ENCODE data around the gene SIK1. TPM values are rescaled to one million over a fixed set of nuclear protein-coding genes. Genes with fewer than 3 reads are reported as not detected.
"Not testable (repeated sequence)": the region's sequence is repeated elsewhere in the genome, so short reads cannot be mapped to it uniquely, and the experiment has no call there.

SIK1 gene
- total RNA-seq, 1 donor from 2014 or later: 12.5 TPM

GRCh38 chr21:43450287-43450686 is 23.4 kb upstream of the SIK1 start:
- DNase-seq; intact Hi-C loops (cut with micrococcal nuclease); H3K4me3 Mint-ChIP-seq; H3K4me1 Mint-ChIP-seq; H3K9me3 Mint-ChIP-seq; H3K36me3 Mint-ChIP-seq (ENCODE audit: low read depth); H3K27me3 Mint-ChIP-seq; H3K27ac Mint-ChIP-seq: not testable (repeated sequence)

- H3K9me3 Mint-ChIP-seq; H3K27me3 Mint-ChIP-seq; DNase-seq; H3K27ac Mint-ChIP-seq; H3K4me3 Mint-ChIP-seq; intact Hi-C loops (cut with micrococcal nuclease); H3K4me1 Mint-ChIP-seq; H3K36me3 Mint-ChIP-seq (ENCODE audit: low read depth): not testable (repeated sequence)
These were observed 20.5 kb upstream of the SIK1 start for GRCh38 chr21:43447353-43447977.

DNA sequence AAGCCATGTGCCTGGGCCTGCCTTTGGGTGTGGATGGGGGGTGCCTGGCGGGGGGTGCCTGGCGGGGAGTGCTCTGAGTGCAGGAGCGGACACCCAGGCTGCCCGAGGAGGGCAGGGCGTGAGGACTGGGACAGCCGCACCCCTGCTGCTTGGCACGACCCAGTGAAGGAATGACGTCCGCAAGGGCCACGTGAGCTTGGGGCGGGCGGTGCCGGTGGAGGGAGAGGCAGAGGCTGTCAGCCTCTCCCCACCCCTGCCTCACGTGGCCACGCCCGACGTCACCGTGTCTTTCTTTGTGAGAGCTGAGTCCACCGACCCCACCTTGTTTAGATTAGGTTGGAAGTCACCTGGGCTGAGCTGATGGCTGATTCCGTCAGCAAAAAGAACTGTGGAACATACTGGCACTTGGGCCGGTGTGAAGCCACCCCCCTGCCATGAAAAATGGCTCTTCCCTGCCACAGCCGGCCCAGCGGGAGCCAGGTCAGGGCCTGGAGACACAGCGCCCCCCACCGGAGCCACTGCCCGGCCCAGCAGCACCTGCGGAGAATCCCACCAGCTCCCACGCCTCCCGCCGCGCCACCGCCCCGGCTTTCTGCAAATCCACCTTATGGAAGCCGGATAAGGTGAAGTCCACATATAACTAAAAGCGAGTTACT is 19.5 kb upstream of the SIK1 start:
- H3K4me1 Mint-ChIP-seq; DNase-seq; H3K27ac Mint-ChIP-seq; H3K36me3 Mint-ChIP-seq (ENCODE audit: low read depth); H3K4me3 Mint-ChIP-seq; H3K9me3 Mint-ChIP-seq; intact Hi-C loops (cut with micrococcal nuclease); H3K27me3 Mint-ChIP-seq: not testable (repeated sequence)

GRCh38 chr21:43444524-43444923 is 17.6 kb upstream of the SIK1 start:
- H3K27me3 Mint-ChIP-seq; H3K9me3 Mint-ChIP-seq; H3K4me1 Mint-ChIP-seq; H3K36me3 Mint-ChIP-seq (ENCODE audit: low read depth); H3K27ac Mint-ChIP-seq; H3K4me3 Mint-ChIP-seq; DNase-seq; intact Hi-C loops (cut with micrococcal nuclease): not testable (repeated sequence)

- DNase-seq; H3K9me3 Mint-ChIP-seq; H3K27ac Mint-ChIP-seq; H3K4me3 Mint-ChIP-seq; H3K36me3 Mint-ChIP-seq (ENCODE audit: low read depth); intact Hi-C loops (cut with micrococcal nuclease); H3K27me3 Mint-ChIP-seq; H3K4me1 Mint-ChIP-seq: not testable (repeated sequence)
These were observed 15.6 kb upstream of the SIK1 start for GRCh38 chr21:43442571-43442970.

DNA sequence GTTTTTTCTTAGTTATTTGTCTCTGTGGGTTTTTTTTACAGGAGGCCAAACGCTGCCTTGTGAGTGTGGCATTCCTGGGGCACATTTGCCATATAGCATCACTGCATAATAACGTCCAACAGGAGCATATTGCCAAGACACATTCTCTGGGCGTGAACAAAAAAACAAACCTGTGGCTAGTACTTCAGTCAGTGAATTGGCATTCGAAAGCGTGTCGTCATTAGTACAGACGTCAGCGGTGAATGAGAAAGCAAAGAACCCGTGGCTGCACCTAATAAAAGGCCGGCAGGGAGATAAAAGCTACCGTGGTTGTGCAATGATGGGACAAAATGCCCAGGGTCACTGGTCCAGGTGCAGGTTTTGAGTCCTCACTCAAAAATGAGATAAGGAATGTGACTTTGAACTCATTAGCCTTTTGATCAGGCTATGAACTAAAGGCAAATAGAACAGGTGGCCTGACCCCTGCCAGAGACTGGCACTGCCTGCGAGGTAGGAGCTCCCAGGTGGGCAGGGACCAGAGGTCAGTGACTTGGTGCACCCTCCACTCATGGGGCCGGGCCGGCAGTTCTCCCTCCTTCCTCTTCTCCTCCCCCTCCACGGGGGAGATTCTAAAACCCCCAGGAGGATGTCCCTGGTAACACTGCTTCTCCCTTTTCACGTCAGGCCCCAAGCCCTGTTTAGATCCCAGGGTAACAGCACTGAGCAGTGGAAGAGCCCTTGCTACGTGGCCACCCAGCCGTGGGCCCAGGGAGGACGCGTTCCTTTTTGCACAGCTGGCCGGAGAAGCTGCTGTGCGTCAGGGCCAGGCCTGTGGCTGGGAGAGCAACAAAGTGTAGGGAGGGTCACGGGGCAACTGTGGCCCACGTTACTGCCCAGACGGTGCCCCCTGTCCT is 14.2 kb upstream of the SIK1 start:
- H3K4me1 Mint-ChIP-seq; H3K27ac Mint-ChIP-seq; intact Hi-C loops (cut with micrococcal nuclease); DNase-seq; H3K36me3 Mint-ChIP-seq (ENCODE audit: low read depth); H3K4me3 Mint-ChIP-seq; H3K9me3 Mint-ChIP-seq; H3K27me3 Mint-ChIP-seq: not testable (repeated sequence)

DNA sequence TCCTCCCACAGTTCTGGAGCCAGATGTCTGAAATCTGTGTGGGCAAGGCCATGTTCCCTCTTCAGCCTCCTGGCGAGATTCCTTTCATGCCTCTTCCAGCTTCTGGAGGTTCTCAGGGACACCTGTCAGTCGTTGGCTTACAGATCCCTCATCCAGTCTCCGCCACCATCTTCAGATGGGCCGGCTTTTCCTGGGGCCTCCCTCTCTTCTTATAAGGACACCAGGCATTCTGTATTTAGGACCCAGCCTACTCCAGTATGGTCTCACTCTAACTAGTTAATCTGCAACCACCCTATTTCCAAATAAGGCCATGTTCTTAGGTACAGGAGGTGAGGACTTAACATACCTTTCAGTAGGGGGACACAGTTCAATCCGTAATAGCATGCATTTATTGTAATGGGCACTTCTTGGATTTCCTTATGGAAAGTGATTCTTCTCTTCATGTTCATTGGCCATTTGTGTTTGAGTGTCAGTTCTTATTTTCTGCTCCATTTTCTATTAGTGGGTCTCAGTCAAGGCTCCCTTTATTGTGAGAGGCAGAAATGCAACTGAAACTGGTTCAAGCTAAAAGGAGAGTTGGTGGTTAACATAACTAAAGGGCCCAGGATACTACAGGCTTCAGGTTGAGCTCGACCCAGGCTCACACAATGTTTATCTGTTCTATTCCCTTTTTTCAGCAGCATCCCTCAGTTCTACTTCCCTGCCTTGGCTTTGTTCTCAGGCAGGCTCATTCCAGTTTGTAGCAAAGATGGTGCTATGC is 12.6 kb upstream of the SIK1 start:
- H3K27me3 Mint-ChIP-seq; H3K4me3 Mint-ChIP-seq; H3K36me3 Mint-ChIP-seq (ENCODE audit: low read depth); H3K9me3 Mint-ChIP-seq; H3K27ac Mint-ChIP-seq; DNase-seq; intact Hi-C loops (cut with micrococcal nuclease); H3K4me1 Mint-ChIP-seq: not testable (repeated sequence)

- DNase-seq; H3K36me3 Mint-ChIP-seq (ENCODE audit: low read depth); H3K27ac Mint-ChIP-seq; H3K9me3 Mint-ChIP-seq; intact Hi-C loops (cut with micrococcal nuclease); H3K27me3 Mint-ChIP-seq; H3K4me1 Mint-ChIP-seq; H3K4me3 Mint-ChIP-seq: not testable (repeated sequence)
These were observed 9.3 kb upstream of the SIK1 start for GRCh38 chr21:43436272-43436671.

DNA sequence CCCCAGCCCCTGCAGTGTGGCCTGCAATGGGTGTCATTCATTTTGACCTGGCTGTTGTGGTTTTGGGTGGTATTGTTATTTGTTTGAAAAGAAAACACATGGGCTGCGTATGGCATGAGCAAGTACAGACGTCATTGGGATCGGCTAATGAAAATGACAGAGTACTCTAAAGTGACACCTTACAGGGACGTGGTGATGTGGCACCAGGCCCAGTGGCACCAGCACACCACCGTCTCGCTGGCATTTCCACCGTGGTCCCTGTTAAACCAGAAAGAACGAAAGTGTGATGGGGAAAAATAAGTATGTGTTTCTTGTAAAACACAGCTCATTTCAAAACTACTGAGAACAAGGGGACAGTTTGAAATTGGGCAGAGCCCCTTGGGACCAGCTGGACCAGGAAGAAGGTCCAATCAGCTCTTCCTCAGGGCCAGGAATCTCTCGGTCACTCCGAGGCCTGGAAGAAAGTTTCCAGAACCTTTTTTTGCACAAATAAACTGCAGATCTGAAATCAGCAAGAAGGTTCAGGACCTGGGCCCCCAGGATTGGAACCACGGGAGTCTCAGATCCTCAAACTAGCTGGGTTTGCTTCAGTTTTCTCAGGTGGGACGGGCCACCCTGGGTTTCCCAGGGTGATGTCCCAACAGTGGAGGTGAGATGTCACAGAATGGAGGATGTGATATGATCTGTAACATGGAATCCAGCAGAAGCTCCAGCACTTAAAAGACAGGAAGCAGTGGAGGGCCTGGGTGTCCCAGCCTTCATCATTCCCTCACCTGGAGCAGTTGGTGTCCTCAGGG is 6.6 kb upstream of the SIK1 start:
- H3K4me1 Mint-ChIP-seq; DNase-seq; intact Hi-C loops (cut with micrococcal nuclease); H3K36me3 Mint-ChIP-seq (ENCODE audit: low read depth); H3K27me3 Mint-ChIP-seq; H3K27ac Mint-ChIP-seq; H3K9me3 Mint-ChIP-seq; H3K4me3 Mint-ChIP-seq: not testable (repeated sequence)

DNA sequence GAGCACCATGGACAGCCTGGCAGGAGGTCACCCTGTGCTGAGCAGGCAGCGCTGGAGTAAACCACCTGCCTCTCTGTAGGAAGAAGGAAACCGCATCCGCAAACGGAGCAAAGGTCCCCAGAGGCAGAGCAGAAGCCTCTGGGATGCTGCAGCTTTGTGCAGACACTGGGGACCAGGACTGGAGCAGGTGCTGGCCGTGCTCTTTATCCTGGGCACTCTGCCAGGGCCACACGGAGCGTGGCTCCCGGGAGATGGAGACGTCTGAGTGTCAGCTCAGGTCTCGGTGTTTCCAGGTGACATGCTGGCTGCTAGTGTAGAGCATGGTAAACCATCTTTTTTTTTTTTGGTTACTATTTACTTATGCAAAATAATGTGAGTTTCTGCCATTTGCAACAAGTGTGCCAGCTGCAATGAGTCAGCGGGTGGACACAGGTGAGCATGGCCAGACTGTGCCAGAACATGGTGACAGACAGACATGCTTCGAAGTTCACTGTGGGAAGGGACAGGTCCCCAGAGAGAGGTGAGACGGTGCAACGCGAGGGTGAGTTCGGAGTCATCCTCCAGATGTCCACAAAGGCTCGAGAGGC is 4.0 kb upstream of the SIK1 start:
- DNase-seq; H3K9me3 Mint-ChIP-seq; H3K4me1 Mint-ChIP-seq; H3K27me3 Mint-ChIP-seq; H3K4me3 Mint-ChIP-seq; H3K27ac Mint-ChIP-seq; intact Hi-C loops (cut with micrococcal nuclease); H3K36me3 Mint-ChIP-seq (ENCODE audit: low read depth): not testable (repeated sequence)

GRCh38 chr21:43428964-43429363 is 2.0 kb upstream of the SIK1 start:
- not testable (repeated sequence) for H3K27me3 Mint-ChIP-seq; H3K36me3 Mint-ChIP-seq (ENCODE audit: low read depth); H3K4me1 Mint-ChIP-seq

GRCh38 chr21:43427242-43427559 is 270 bp upstream of the SIK1 start:
- intact Hi-C loops (cut with micrococcal nuclease); H3K4me3 Mint-ChIP-seq: not testable (repeated sequence)

More at GRCh38 chr21:43428964-43429363, 2.0 kb upstream of the SIK1 start:
- H3K4me3 Mint-ChIP-seq; H3K27ac Mint-ChIP-seq; DNase-seq; H3K9me3 Mint-ChIP-seq; intact Hi-C loops (cut with micrococcal nuclease): not testable (repeated sequence)

DNA sequence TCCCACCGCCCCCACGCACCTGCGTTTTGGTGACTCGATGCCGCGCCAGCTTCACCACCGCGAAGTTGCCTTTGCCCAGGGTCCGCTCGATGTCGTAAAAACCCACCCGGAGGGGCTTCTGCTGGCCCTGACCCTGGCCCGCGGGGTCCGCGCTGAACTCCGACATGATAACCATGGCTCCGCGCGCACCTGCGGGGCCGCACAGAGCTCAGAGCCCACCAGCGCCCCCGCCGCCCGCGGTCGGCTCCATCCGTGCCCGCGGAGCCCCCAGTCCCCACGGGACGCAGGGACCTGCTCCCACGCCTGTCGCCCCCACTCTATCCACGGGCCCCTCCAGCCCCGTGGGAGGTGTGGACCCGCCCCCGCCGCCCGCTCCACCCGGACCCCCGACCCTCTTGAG is 927 bp downstream of the SIK1 start:
- H3K27me3 Mint-ChIP-seq; H3K4me3 Mint-ChIP-seq; H3K27ac Mint-ChIP-seq; H3K36me3 Mint-ChIP-seq (ENCODE audit: low read depth); intact Hi-C loops (cut with micrococcal nuclease); H3K9me3 Mint-ChIP-seq; DNase-seq; H3K4me1 Mint-ChIP-seq: not testable (repeated sequence)

More at GRCh38 chr21:43427242-43427559, 270 bp upstream of the SIK1 start:
- H3K27me3 Mint-ChIP-seq; DNase-seq; H3K4me1 Mint-ChIP-seq; H3K9me3 Mint-ChIP-seq; H3K36me3 Mint-ChIP-seq (ENCODE audit: low read depth); H3K27ac Mint-ChIP-seq: not testable (repeated sequence)
